ENCODE results near the gene MAP2. TPM values are rescaled to one million over a fixed set of nuclear protein-coding genes. Genes with fewer than 3 reads are reported as not detected.

Gene MAP2
- total RNA-seq, 1 experiment from 2014 or later, result 7.4 TPM

DNA sequence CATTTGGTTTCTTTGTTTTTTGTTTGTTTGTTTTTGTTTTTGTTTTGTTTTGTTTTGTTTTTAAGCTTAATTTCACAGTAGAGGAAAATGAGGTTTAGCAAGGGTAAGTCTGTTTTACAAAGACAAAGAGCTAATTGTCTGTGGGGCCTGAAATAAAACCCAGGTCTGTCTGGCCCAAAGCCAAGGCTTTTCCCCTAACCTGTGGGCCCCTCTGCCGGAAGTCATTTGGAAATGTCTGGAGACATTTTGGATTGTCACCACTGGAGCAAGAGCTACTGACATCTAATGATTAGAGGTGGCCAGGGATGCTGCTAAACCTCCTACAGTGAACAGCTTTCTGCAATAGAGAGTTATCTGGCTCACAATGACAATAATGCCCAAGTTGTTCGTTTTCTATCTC lies 167.2 kb downstream of the MAP2 start:
- no peaks in the 10 kb centered on the region for H3K36me3 ChIP-seq (ENCODE audit: control insufficient read depth in 1 of 2, insufficient read depth in 2 of 2, low read length in 2 of 2)
- no peaks in the 10 kb centered on the region for H4K20me1 ChIP-seq (ENCODE audit: insufficient read depth)
- CTCF ChIA-PET, result no interaction called here
- POLR2A ChIA-PET, result no interaction called here
- RAD21 ChIA-PET (ENCODE audit: low non-redundant PET in 1 of 2, low total read pairs in 2 of 2, uncharacterized antibody in 2 of 2, unreplicated experiment in 2 of 2), result no interaction called here
- no TSS peak for BruUV-seq (replicated peaks)
- no peaks in the 10 kb centered on the region for H3K9me3 ChIP-seq (ENCODE audit: control insufficient read depth in 1 of 2, insufficient read depth in 1 of 2, low read depth in 1 of 2, low read length in 2 of 2)
- no peaks in the 10 kb centered on the region for H3K9me2 ChIP-seq (ENCODE audit: insufficient read depth)
- H3K27ac ChIP-seq (ENCODE audit: low read depth, low read length), result no peak overlapping the region
- intact Hi-C loops (cut with micrococcal nuclease), result no loop called here
- H2AFZ ChIP-seq (ENCODE audit: low read depth, low read length, poor library complexity, severe bottlenecking), result no peak overlapping the region
- H3K4me3 ChIP-seq (replicated peaks in 1 of 2; ENCODE audit: low read depth in 1 of 2, low read length in 2 of 2), result no peak overlapping the region
- H3K9ac ChIP-seq (ENCODE audit: low read length), result no peak overlapping the region
- H3K4me2 ChIP-seq (ENCODE audit: low read length), result no peak overlapping the region
- no peaks in the 10 kb centered on the region for H3K4me1 ChIP-seq (ENCODE audit: control insufficient read depth in 1 of 2, insufficient read depth in 2 of 2, low read length in 2 of 2)
- ATAC-seq (no peak), DNase-seq (ENCODE audit: low read depth, low spot score) (no peak)
- H3K79me2 ChIP-seq (ENCODE audit: insufficient read depth, low read length), result no peaks in the 10 kb centered on the region
- H3K27me3 ChIP-seq (ENCODE audit: insufficient read depth, low read length), result no peaks in the 10 kb centered on the region
- TF ChIP-seq EGR1 (IDR thresholded peaks at IDR 0.05; ENCODE audit: low read depth) (no peak), YY1 (IDR thresholded peaks at IDR 0.05; ENCODE audit: extremely low read depth, insufficient replicate concordance, low read depth, low read length) (no peak), CBX3 (IDR thresholded peaks at IDR 0.05; ENCODE audit: low read depth) (no peak), SIN3A (IDR thresholded peaks at IDR 0.05; ENCODE audit: low read depth) (no peak), ELF1 (IDR thresholded peaks at IDR 0.05; ENCODE audit: borderline replicate concordance, low read depth) (no peak), POLR2AphosphoS5 (IDR thresholded peaks at IDR 0.05; ENCODE audit: low read depth, low read length) (no peak), EZH2phosphoT487 (IDR thresholded peaks at IDR 0.05; ENCODE audit: borderline replicate concordance) (no peak), RAD21 (IDR thresholded peaks at IDR 0.05; ENCODE audit: low read depth) (no peak)
- TF ChIP-seq, protein P1, sequence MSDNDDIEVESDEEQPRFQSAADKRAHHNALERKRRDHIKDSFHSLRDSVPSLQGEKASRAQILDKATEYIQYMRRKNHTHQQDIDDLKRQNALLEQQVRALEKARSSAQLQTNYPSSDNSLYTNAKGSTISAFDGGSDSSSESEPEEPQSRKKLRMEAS (IDR thresholded peaks at IDR 0.05), result no peak
- TF ChIP-seq, protein P2, sequence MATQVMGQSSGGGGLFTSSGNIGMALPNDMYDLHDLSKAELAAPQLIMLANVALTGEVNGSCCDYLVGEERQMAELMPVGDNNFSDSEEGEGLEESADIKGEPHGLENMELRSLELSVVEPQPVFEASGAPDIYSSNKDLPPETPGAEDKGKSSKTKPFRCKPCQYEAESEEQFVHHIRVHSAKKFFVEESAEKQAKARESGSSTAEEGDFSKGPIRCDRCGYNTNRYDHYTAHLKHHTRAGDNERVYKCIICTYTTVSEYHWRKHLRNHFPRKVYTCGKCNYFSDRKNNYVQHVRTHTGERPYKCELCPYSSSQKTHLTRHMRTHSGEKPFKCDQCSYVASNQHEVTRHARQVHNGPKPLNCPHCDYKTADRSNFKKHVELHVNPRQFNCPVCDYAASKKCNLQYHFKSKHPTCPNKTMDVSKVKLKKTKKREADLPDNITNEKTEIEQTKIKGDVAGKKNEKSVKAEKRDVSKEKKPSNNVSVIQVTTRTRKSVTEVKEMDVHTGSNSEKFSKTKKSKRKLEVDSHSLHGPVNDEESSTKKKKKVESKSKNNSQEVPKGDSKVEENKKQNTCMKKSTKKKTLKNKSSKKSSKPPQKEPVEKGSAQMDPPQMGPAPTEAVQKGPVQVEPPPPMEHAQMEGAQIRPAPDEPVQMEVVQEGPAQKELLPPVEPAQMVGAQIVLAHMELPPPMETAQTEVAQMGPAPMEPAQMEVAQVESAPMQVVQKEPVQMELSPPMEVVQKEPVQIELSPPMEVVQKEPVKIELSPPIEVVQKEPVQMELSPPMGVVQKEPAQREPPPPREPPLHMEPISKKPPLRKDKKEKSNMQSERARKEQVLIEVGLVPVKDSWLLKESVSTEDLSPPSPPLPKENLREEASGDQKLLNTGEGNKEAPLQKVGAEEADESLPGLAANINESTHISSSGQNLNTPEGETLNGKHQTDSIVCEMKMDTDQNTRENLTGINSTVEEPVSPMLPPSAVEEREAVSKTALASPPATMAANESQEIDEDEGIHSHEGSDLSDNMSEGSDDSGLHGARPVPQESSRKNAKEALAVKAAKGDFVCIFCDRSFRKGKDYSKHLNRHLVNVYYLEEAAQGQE (IDR thresholded peaks at IDR 0.05; ENCODE audit: low read depth), result no peak
- TF ChIP-seq, protein P3, sequence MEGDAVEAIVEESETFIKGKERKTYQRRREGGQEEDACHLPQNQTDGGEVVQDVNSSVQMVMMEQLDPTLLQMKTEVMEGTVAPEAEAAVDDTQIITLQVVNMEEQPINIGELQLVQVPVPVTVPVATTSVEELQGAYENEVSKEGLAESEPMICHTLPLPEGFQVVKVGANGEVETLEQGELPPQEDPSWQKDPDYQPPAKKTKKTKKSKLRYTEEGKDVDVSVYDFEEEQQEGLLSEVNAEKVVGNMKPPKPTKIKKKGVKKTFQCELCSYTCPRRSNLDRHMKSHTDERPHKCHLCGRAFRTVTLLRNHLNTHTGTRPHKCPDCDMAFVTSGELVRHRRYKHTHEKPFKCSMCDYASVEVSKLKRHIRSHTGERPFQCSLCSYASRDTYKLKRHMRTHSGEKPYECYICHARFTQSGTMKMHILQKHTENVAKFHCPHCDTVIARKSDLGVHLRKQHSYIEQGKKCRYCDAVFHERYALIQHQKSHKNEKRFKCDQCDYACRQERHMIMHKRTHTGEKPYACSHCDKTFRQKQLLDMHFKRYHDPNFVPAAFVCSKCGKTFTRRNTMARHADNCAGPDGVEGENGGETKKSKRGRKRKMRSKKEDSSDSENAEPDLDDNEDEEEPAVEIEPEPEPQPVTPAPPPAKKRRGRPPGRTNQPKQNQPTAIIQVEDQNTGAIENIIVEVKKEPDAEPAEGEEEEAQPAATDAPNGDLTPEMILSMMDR (IDR thresholded peaks at IDR 0.05 in 2 of 3, conservative IDR thresholded peaks at IDR 0.05 in 1 of 3; ENCODE audit: borderline replicate concordance in 1 of 3, insufficient read depth in 1 of 3, low read depth in 2 of 3, low read length in 2 of 3), result no peak
